OCI-LY7 (cell line): ENCODE data around the gene PHKB. TPM values are rescaled to one million over a fixed set of nuclear protein-coding genes. Genes with fewer than 3 reads are reported as not detected.

Experiments
- BruUV-seq: library from RNA; stranded (reverse); fragments of 400-500 nt; replicated peaks from 2 replicates; lab custom pipeline; 2021; lab: Mats Ljungman, UMichigan
- CTCF ChIA-PET: fragments of 300-600 bp; sonication (Branson Sonifier 250); formaldehyde crosslinking; loops from one replicate; lab custom pipeline; 2022; ENCODE audit warnings: antibody characterized with exemption; ENCODE audit not compliant: unreplicated experiment; lab: Charles Lee
- POLR2A ChIA-PET: fragments of 300-600 bp; sonication (Branson Sonifier 250); formaldehyde crosslinking; loops from one replicate; lab custom pipeline; 2022; ENCODE audit warnings: antibody characterized with exemption; lab: Charles Lee
- DNase-seq: peaks from one replicate; pipeline ENCODE4 v3.0.0-alpha.2; 2015; ENCODE audit warnings: low spot score
- H2AFZ ChIP-seq: fragments of 200-600 bp; sonication (generic), shearing (Covaris generic); 2 replicates; pipeline ENCODE4 v1.6.1; 2014; ENCODE audit warnings: mild to moderate bottlenecking, antibody characterized with exemption, low read length, moderate library complexity
- H3K27ac ChIP-seq: fragments of 200-600 bp; sonication (generic); 2 replicates; pipeline ENCODE4 v1.5.1; 2014; ENCODE audit warnings: mixed run types, low read depth, mild to moderate bottlenecking, moderate library complexity, low read length, inconsistent platforms; ENCODE audit not compliant: poor library complexity, severe bottlenecking
- H3K36me3 ChIP-seq: fragments of 200-600 bp; sonication (generic); 2 replicates; pipeline ENCODE4 v1.6.1; 2014; ENCODE audit warnings: mild to moderate bottlenecking, antibody characterized with exemption, low read length, moderate library complexity, mixed read lengths; ENCODE audit not compliant: insufficient read depth
- H3K4me1 ChIP-seq: fragments of 200-600 bp; sonication (generic); 2 replicates; pipeline ENCODE4 v1.5.1; 2014; ENCODE audit warnings: mild to moderate bottlenecking, low read length; ENCODE audit not compliant: insufficient read depth, poor library complexity, severe bottlenecking
- H3K4me2 ChIP-seq: fragments of 200-600 bp; sonication (generic); 2 replicates; pipeline ENCODE4 v1.6.1; 2014; ENCODE audit warnings: mild to moderate bottlenecking, low read length
- H3K4me3 ChIP-seq: fragments of 200-600 bp; sonication (generic); 2 replicates; pipeline ENCODE4 v1.5.1; 2014; ENCODE audit warnings: mild to moderate bottlenecking, low read depth, low read length; ENCODE audit not compliant: poor library complexity, severe bottlenecking
- H3K79me2 ChIP-seq: fragments of 200-600 bp; sonication (generic); 2 replicates; pipeline ENCODE4 v1.6.1; 2016; ENCODE audit warnings: low read depth, mild to moderate bottlenecking, low read length, moderate library complexity, mixed read lengths; ENCODE audit not compliant: insufficient read depth
- H3K9me2 ChIP-seq: fragments of 200-600 bp; sonication (generic); 2 replicates; pipeline ENCODE4 v1.6.1; 2016; ENCODE audit warnings: mild to moderate bottlenecking, low read length, mixed read lengths; ENCODE audit not compliant: insufficient read depth
- H3K9me3 ChIP-seq: fragments of 200-600 bp; sonication (generic); 2 replicates; pipeline ENCODE4 v1.6.1; 2014; ENCODE audit warnings: mild to moderate bottlenecking, mixed run types, low read length, mixed read lengths
- H4K20me1 ChIP-seq: fragments of 200-600 bp; sonication (generic); 2 replicates; pipeline ENCODE4 v1.6.1; 2014; ENCODE audit warnings: mild to moderate bottlenecking, antibody characterized with exemption, low read length, moderate library complexity, mixed read lengths; ENCODE audit not compliant: insufficient read depth
- CTCF ChIP-seq: fragments of 200-600 bp; sonication (generic); conservative IDR thresholded peaks from 2 replicates; pipeline ENCODE4 v1.5.1; 2014; ENCODE audit warnings: mild to moderate bottlenecking, antibody characterized with exemption, low read length, moderate library complexity, mixed read lengths
- EZH2phosphoT487 ChIP-seq: fragments of 200-600 bp; sonication (generic); IDR thresholded peaks from 2 replicates; pipeline ENCODE4 v1.6.1; 2018; ENCODE audit warnings: low read depth, borderline replicate concordance, mild to moderate bottlenecking, mixed run types, antibody characterized with exemption, low read length, moderate library complexity, mixed read lengths
- intact Hi-C: fragments of 100-400 bp; cut with micrococcal nuclease; formaldehyde crosslinking; loops from one replicate; pipeline ENCODE4 v1.10.0; 2022; ENCODE audit not compliant: unreplicated experiment
- total RNA-seq, 2 experiments: library from RNA; depleted of rRNA in 1 of 2; stranded (reverse); fragments of >200 nt in 1 of 2; shearing (Covaris generic) in 1 of 2; gene quantifications; 2 replicates each; pipeline ENCODE4 v1.2.3, GENCODE V29; 2014 to 2022

PHKB gene
- total RNA-seq, 2 experiments from 2014 or later: 56.9 to 93.1 TPM

DNA sequence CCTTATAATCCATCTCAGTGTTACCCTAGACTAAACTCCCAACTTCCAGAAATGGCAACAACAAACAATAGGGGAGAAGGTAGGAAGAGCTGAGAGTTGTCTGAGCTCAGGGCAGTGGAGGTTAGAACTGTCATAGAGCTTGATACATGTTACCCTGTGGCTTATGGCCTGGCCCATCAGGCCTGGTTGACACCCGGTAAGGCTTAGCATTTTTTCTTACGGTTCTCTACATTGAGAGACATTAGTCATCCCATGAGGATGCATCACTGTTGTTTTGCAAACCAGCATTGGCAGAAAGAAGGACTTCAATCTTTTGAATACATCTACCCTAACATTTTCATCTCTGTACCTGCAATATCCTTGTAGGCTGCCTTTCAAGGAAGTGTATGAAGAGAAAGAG is 226.6 kb downstream of the PHKB start:
- Histone ChIP-seq H3K9me3 (no peaks in the 10 kb centered on the region), H4K20me1 (no peaks in the 10 kb centered on the region), H3K36me3 (peaks cover 27% of the 10 kb centered on the region), H3K4me1 (no peaks in the 10 kb centered on the region), H3K4me2 (no peak overlapping the region), H3K4me3 (no peak overlapping the region), H3K9me2 (0 out of 2 replicates have a peak, but pooled peaks cover 4% of the 10 kb centered on the region), H2AFZ (no peak overlapping the region), H3K27ac (no peak overlapping the region), H3K79me2 (no peaks in the 10 kb centered on the region)
- POLR2A ChIA-PET: interaction anchor here (0.6 kb wide), 1 partner anchor 583 kb away, joined by 3 read pairs; no protein-coding TSS in a partner anchor
- CTCF ChIA-PET: no interaction called here
- intact Hi-C loops: no loop called here
- TF ChIP-seq CTCF: no peak
- no TSS peak for BruUV-seq
- DNase-seq: no peak

- H3K9me3 ChIP-seq: no peaks in the 10 kb centered on the region
- CTCF ChIA-PET: no interaction called here
- peaks cover 73% of the 10 kb centered on the region for H3K36me3 ChIP-seq
Measured at GRCh38 chr16:47693226-47693625, 232.1 kb downstream of the PHKB start.

DNA sequence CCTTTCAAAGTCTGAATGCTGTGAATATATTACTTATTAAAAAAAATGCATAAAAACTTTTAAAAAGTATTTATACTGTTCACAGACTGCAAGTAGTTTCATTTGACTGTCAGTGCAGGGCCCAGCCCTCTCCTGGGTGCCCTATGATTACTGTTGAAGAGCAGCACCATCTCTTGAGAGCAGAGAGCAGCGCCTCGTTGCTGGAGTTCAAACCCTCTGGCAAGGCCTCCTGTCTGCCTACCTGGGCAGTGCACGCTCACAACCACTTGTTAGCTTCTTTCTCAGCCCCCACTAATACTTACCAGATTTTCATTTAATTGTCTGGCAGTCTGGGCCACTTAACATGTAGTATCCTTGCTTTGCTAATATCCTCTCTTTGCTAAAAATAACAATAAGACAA is 233.4 kb downstream of the PHKB start:
- no peaks in the 10 kb centered on the region for H3K9me2 ChIP-seq
- no peaks in the 10 kb centered on the region for H3K9me3 ChIP-seq
- ChIA-PET POLR2A (no interaction called here), CTCF (no interaction called here)
- H3K4me1 ChIP-seq: no peaks in the 10 kb centered on the region
- TF ChIP-seq EZH2phosphoT487: no peak
- no peak overlapping the region for H3K27ac ChIP-seq
- H3K36me3 ChIP-seq: peaks cover 76% of the 10 kb centered on the region
- H3K79me2 ChIP-seq: no peaks in the 10 kb centered on the region
- intact Hi-C loops: no loop called here
- no peak overlapping the region for H3K4me2 ChIP-seq
- no peak overlapping the region for H3K4me3 ChIP-seq
- BruUV-seq: no TSS peak
- peak; percentile 9 for DNase-seq
- no peak overlapping the region for H2AFZ ChIP-seq
- no peaks in the 10 kb centered on the region for H4K20me1 ChIP-seq

More at GRCh38 chr16:47693226-47693625, 232.1 kb downstream of the PHKB start:
- no peak overlapping the region for H3K4me2 ChIP-seq
- intact Hi-C loops: no loop called here
- no peaks in the 10 kb centered on the region for H4K20me1 ChIP-seq
- no peaks in the 10 kb centered on the region for H3K79me2 ChIP-seq
- TF ChIP-seq EZH2phosphoT487 (no peak), CTCF (no peak)
- H3K4me1 ChIP-seq: no peaks in the 10 kb centered on the region
- BruUV-seq: no TSS peak
- no peaks in the 10 kb centered on the region for H3K9me2 ChIP-seq
- H3K27ac ChIP-seq: no peak overlapping the region
- H3K4me3 ChIP-seq: no peak overlapping the region
- no peak for DNase-seq
- POLR2A ChIA-PET: interaction anchor here (0.7 to 1.2 kb wide), 2 partner anchors 224 to 343 kb away, joined by 3 read pairs; no protein-coding TSS in a partner anchor
- no peak overlapping the region for H2AFZ ChIP-seq
